Activated CD4-positive, alpha-beta T cell treated with anti-CD3 and anti-CD28 coated beads, Interleukin-10, Interleukin-2, amounts not matched to agents 100 ng/mL and 50 ng/mL, durations not matched to agents 16 hours and 8 hours (primary cell): ENCODE measurements around the gene TMEM156.
"Not testable (repeated sequence)": the region's sequence is repeated elsewhere in the genome, so short reads cannot be mapped to it uniquely, and the experiment has no call there.

ENCODE experiments used
- DNase-seq: peaks from one replicate; pipeline ENCODE4 v3.0.0-alpha.2; 2020

Gene TMEM156

GRCh38 chr4:39043058-39043860 lies 11.1 kb upstream of the TMEM156 start:
- no peak for DNase-seq

- no peak for DNase-seq
Observed at GRCh38 chr4:39042366-39042765, 10.2 kb upstream of the TMEM156 start.

- DNase-seq = no peak
Observed at GRCh38 chr4:39039108-39039507, 6.9 kb upstream of the TMEM156 start.

GRCh38 chr4:39037941-39038340 lies 5.7 kb upstream of the TMEM156 start:
- no peak for DNase-seq

- no peak for DNase-seq
Observed at GRCh38 chr4:39037491-39037825, 5.2 kb upstream of the TMEM156 start.

DNA sequence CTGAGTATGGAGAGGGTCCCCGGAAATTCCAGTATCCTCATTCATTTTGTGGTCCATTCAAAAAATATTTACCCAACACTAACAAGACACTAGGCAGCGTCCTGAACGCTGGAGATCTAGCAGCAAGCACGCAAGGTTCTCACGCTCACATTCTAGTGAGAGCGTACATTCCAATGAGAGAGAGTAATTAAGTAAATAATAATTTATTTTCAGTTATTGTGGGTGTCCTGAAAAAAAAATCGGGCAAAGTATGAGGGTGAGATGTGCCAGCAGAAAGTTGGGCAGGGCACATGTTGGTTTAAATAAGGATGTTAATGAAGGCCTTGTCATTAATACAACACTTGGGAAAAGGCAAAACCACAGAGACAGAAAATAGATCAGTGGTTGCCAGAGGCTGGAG lies 4.0 kb upstream of the TMEM156 start:
- DNase-seq = no peak

GRCh38 chr4:39031590-39032020 lies 604 bp downstream of the TMEM156 start:
- DNase-seq = peak; percentile 42

GRCh38 chr4:39030725-39031124 lies 1.5 kb downstream of the TMEM156 start:
- DNase-seq = no peak

DNA sequence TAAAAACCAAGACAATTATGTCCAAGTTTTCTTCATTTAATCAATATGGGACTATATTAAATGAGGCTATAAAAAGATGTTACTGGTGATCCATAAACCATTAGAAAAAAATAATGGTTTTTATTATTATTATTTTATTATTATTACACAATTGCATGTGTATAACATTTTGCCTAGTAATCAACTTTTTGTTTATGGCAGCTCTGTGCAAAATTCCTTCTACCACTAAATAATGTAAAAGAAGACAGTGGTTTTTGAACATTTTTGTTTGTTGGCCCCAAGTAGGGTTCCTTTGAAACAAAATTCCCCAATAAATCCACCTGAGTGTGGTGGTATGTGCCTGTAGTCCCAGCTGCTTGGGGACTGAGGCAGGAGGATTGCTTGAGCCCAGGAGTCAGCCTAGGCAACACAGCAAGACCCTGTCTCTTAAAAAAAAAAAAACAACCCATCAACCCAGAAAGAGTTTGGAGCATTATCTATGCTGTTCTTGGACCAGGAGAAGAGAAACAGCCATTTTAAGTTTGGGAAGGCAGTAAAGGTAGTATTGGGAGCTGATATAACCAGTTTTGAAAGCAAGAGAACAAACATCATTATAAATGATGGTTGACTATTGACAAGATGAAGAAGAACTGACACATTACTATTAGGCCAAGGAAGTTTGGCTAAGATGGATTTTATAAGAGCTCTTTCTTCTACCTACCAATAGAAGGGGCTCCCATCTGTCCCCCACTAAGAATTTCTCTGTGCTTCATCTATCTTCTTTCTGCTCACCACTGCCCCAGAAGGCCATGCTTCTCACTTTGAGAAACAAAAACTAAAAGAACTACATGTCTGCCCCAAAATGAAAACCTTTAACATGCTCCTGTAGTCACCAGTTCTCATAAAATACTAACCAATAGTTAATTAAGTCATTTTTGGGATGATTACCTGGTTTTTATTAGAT lies 2.2 kb downstream of the TMEM156 start:
- DNase-seq = peak; percentile 59

DNA sequence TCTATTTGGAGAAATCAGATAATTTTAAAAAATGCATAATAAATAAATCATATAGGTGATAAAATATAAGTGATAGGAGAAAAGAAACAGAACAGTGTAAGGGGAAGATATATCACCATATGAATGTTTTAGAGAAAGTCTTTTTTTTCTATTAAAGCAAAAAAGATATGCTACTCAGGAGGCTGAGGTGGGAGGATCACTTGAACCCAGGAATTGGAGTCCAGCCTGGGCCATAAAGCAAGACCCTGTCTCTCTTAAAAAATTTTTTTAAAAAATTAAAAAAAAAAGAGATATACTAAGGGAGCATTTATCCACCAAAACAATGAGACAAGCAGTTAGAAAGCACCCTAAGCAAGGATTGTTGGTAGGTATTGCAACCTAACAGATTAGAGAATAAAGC lies 6.1 kb downstream of the TMEM156 start:
- no peak for DNase-seq

GRCh38 chr4:39025552-39026085 lies 6.6 kb downstream of the TMEM156 start:
- DNase-seq = peak; percentile 10

GRCh38 chr4:39024311-39024865 lies 7.8 kb downstream of the TMEM156 start:
- no peak for DNase-seq

- no peak for DNase-seq
Observed at GRCh38 chr4:39023059-39023458, 9.2 kb downstream of the TMEM156 start.

DNA sequence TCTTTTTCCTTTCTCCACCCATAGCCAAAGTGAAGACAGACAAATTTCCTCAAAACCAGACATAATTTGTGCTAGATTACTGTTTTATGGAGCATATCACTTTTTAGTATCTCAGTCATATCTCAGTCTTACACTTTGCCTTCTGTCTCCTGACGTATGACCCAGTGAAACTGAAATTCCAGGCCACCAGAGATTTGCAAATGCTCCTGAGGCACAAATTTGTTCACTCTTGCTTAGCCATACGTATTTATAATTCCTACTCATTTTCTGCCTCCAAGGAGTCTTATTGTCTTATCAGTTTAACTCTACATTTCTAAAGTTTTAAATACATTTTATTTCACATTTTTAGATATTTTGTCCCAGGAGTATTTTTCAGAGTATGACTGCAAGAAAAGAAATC lies 10.0 kb downstream of the TMEM156 start:
- DNase-seq = no peak

GRCh38 chr4:39021631-39022030 lies 10.6 kb downstream of the TMEM156 start:
- DNase-seq = no peak

DNA sequence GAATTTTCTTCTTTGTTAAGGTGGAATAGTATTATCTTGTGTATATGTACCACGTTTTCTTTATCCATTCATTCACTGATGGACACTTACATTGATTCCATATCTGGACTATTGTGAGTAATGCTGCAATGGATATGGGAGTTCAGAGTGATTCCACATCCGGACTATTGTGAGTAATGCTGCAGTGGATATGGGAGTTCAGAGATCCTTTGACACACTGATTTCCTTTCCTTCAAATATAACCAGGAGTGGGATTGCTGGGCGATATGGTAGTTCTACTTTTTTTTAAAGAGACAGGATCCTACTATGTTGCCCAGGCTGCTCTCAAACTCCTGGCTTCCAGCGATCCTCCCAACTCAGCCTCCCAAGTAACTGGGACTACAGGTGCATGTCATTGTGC lies 12.1 kb downstream of the TMEM156 start:
- no peak for DNase-seq

DNA sequence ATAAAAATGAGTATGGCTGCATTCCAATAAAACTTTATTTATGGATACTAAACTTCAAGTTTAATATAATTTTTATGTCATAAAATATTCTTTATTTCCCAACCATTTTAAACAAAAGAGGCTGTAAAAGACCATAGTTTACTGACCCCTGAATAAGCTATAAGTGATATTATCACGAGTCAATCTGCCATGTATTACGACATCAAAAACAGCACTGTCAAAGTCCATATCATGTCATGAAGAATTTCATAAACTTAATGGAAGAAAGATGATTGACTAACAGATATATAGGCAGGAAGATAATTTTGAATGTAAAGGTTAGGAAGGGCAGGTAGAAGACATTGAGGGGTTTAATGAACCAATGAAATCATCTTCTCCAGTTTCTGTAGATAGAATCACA lies 18.2 kb downstream of the TMEM156 start:
- DNase-seq = no peak

- no peak for DNase-seq
Observed at GRCh38 chr4:39004758-39005157, 27.5 kb downstream of the TMEM156 start.

GRCh38 chr4:39002058-39002457 lies 30.2 kb downstream of the TMEM156 start:
- DNase-seq = not testable (repeated sequence)

DNA sequence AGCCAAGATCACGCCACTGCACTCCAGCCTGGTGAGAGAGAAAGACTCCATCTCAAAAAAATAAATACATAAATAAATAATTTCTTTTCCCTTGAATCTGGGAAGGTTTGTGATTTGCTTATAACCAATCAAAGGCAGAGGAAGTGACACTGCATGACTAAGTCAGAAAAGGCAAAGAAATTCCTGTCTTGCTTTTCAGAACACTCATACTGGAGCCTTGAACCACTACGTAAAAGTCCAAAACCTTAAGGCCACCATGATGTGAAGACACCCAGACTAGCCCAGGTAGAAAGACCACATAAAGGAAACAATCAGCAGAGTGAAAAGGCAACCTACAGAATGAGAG lies 36.6 kb downstream of the TMEM156 start:
- no peak for DNase-seq

DNA sequence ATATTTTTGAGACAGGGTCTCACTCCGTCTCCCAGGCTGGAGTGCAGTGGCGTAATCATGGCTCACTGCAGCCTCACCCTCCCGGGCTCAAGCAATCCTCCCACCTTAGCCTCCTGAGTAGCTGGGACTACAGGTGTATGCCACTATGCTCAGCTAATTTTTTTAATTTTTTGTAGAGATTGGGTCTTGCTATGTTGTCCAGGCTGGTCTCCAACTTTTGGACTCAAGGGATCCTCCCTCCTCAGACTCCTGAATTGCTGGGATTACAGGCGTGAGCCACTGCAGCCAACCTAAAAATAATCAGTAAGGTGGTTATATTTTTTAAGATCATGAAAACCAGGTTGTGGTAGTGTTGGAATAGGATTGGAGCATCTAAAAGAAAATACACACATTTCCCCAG lies 38.1 kb downstream of the TMEM156 start:
- no peak for DNase-seq

- no peak for DNase-seq
Observed at GRCh38 chr4:38993683-38994082, 38.5 kb downstream of the TMEM156 start.

DNA sequence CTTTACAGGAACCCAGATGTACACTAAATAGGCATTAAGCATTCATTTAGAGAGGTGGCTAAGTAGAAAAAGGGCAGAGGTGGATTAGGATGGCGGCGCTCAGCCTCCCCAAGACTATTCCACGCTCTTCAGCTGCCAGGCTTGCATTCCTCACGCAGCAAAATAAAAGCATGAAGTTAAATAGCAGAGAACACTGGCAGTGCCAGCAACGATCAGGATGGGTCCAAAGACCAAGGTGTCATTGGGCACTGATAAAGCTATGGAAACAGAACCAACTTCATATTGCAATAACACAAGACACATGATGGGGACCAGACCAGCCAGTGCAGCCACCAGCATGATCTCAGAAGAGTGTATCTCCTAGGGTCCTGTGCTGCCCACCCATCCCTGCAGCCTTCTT lies 42.0 kb downstream of the TMEM156 start:
- no peak for DNase-seq

DNA sequence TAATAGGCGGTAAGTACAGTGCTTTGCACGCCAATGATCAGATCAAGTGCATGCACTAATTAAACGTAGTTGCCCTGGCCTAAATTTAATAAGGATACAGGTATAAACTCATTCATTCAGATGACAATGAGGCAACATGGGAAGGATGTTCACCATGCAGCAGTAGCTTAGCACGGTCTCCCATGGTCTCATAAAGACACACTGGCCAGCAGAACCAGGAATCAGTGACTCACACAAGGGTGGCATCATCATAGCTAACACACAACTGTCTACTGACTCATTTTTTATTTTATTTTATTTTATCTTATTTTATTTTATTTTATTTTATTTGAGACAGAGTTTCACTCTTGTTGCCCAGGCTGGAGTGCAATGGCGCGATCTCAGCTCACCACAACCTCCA lies 42.7 kb downstream of the TMEM156 start:
- DNase-seq = no peak
